HEK293 (cell line): ENCODE measurements around the gene ACAP1.

Experiments used
- CTCF ChIA-PET: fragments of 350-600 bp; formaldehyde crosslinking; extraction: SDS; loops from one replicate; lab custom pipeline; 2021; ENCODE audit warnings: antibody characterized with exemption; lab: Yijun Ruan, JAX
- POLR2A ChIA-PET: fragments of 300-600 bp; formaldehyde crosslinking; extraction: SDS; loops from one replicate; lab custom pipeline; 2020; ENCODE audit warnings: antibody characterized with exemption, inconsistent platforms; lab: Yijun Ruan, JAX
- H3K27ac ChIP-seq: fragments of 200-500 bp; sonication (Bioruptor generic); 2 replicates; pipeline ENCODE4 v1.5.1; 2014; ENCODE audit warnings: low read depth, low read length, control low read depth, inconsistent platforms; ENCODE audit errors: extremely low read depth
- H3K36me3 ChIP-seq, 2 experiments: fragments of 200-500 bp in 1 of 2; sonication (Bioruptor generic) in 1 of 2; 1 replicate in 1 of 2; 2 replicates in 1 of 2; pipeline ENCODE4 v1.5.1; 2014 to 2017; ENCODE audit warnings: inconsistent platforms in 2 of 2, low read length in 2 of 2; ENCODE audit not compliant: control insufficient read depth in 2 of 2, insufficient read depth in 1 of 2
- H3K4me1 ChIP-seq: fragments of 200-500 bp; sonication (Bioruptor generic); 2 replicates; pipeline ENCODE4 v1.5.1; 2014; ENCODE audit warnings: mild to moderate bottlenecking, low read length, inconsistent platforms; ENCODE audit not compliant: control insufficient read depth, insufficient read depth
- H3K4me3 ChIP-seq: 2 replicates; pipeline ENCODE4 v1.5.1; 2011; ENCODE audit warnings: low read depth, mild to moderate bottlenecking, control low read depth, low read length, moderate library complexity
- H3K9me3 ChIP-seq: fragments of 200-500 bp; sonication (Bioruptor generic); 2 replicates; pipeline ENCODE4 v1.5.1; 2014; ENCODE audit warnings: low read depth, low read length, inconsistent platforms; ENCODE audit not compliant: control insufficient read depth, insufficient read depth
- EGR2 ChIP-seq: fragments of 450-650 bp; formaldehyde crosslinking; IDR thresholded peaks from 2 replicates; pipeline ENCODE4 v1.5.1; 2016; ENCODE audit warnings: low read depth, missing biosample characterization, missing genetic modification characterization
- GLIS2 ChIP-seq: fragments of 450-650 bp; formaldehyde crosslinking; IDR thresholded peaks from 2 replicates; pipeline ENCODE4 v1.5.1; 2016; ENCODE audit warnings: missing biosample characterization, missing genetic modification characterization
- HOXA7 ChIP-seq: sonication (generic); formaldehyde crosslinking; IDR thresholded peaks from 2 replicates; pipeline ENCODE4 v1.8.1; 2022; ENCODE audit warnings: missing genetic modification reagents, borderline replicate concordance
- KLF16 ChIP-seq: fragments of 450-650 bp; formaldehyde crosslinking; IDR thresholded peaks from 2 replicates; pipeline ENCODE4 v1.5.1; 2017; ENCODE audit warnings: missing biosample characterization, missing genetic modification characterization
- KLF17 ChIP-seq: fragments of 450-650 bp; formaldehyde crosslinking; IDR thresholded peaks from 2 replicates; pipeline ENCODE4 v1.5.1; 2016; ENCODE audit warnings: missing biosample characterization, missing genetic modification characterization
- KLF8 ChIP-seq: fragments of 450-650 bp; formaldehyde crosslinking; IDR thresholded peaks from 2 replicates; pipeline ENCODE4 v1.5.1; 2016; ENCODE audit warnings: missing biosample characterization, missing genetic modification characterization
- KLF9 ChIP-seq: fragments of 450-650 bp; formaldehyde crosslinking; IDR thresholded peaks from 2 replicates; pipeline ENCODE4 v1.5.1; 2016; ENCODE audit warnings: missing biosample characterization, missing genetic modification characterization, low read depth
- PATZ1 ChIP-seq: fragments of 450-650 bp; formaldehyde crosslinking; IDR thresholded peaks from 2 replicates; pipeline ENCODE4 v1.5.1; 2016; ENCODE audit warnings: missing biosample characterization, missing genetic modification characterization
- PBX3 ChIP-seq: sonication (generic); formaldehyde crosslinking; IDR thresholded peaks from 2 replicates; pipeline ENCODE4 v1.8.1; 2022; ENCODE audit warnings: mild to moderate bottlenecking, moderate library complexity, missing genetic modification reagents
- PRDM1 ChIP-seq: fragments of 450-650 bp; formaldehyde crosslinking; IDR thresholded peaks from 2 replicates; pipeline ENCODE4; 2016; ENCODE audit warnings: missing biosample characterization, missing genetic modification characterization
- RBAK ChIP-seq: fragments of 450-650 bp; formaldehyde crosslinking; IDR thresholded peaks from 2 replicates; pipeline ENCODE4 v1.5.1; 2016; ENCODE audit warnings: missing biosample characterization, missing genetic modification characterization
- SCRT2 ChIP-seq: fragments of 450-650 bp; formaldehyde crosslinking; IDR thresholded peaks from 2 replicates; pipeline ENCODE4 v1.5.1; 2016; ENCODE audit warnings: missing biosample characterization, missing genetic modification characterization
- SP3 ChIP-seq: fragments of 450-650 bp; formaldehyde crosslinking; IDR thresholded peaks from 2 replicates; pipeline ENCODE4 v1.5.1; 2016; ENCODE audit warnings: missing biosample characterization, missing genetic modification characterization
- TCF7L2 ChIP-seq: IDR thresholded peaks from 2 replicates; pipeline ENCODE4 v1.6.1; 2011; ENCODE audit warnings: low read depth, mild to moderate bottlenecking, inconsistent platforms, low read length, moderate library complexity, borderline replicate concordance
- ZBTB20 ChIP-seq: fragments of 450-650 bp; formaldehyde crosslinking; IDR thresholded peaks from 2 replicates; pipeline ENCODE4 v1.5.1; 2016; ENCODE audit warnings: missing biosample characterization, missing genetic modification characterization
- ZBTB21 ChIP-seq: fragments of 450-650 bp; formaldehyde crosslinking; IDR thresholded peaks from 2 replicates; pipeline ENCODE4 v1.5.1; 2017; ENCODE audit warnings: missing biosample characterization, missing genetic modification characterization
- ZFHX2 ChIP-seq: fragments of 450-650 bp; formaldehyde crosslinking; conservative IDR thresholded peaks from 2 replicates; pipeline ENCODE4 v1.5.1; 2016; ENCODE audit warnings: missing biosample characterization, missing genetic modification characterization
- ZNF335 ChIP-seq: fragments of 450-650 bp; formaldehyde crosslinking; conservative IDR thresholded peaks from 2 replicates; pipeline ENCODE4 v1.5.1; 2016; ENCODE audit warnings: missing biosample characterization, missing genetic modification characterization
- ZNF701 ChIP-seq: fragments of 450-650 bp; formaldehyde crosslinking; IDR thresholded peaks from 2 replicates; pipeline ENCODE4 v1.5.1; 2016; ENCODE audit warnings: missing biosample characterization, missing genetic modification characterization
- TF ChIP-seq, protein P1 (sequence below): fragments of 450-650 bp; formaldehyde crosslinking; optimal IDR thresholded peaks from 2 replicates; pipeline ENCODE3; 2016; ENCODE audit warnings: missing biosample characterization, mild to moderate bottlenecking, missing genetic modification characterization

Gene ACAP1

DNA sequence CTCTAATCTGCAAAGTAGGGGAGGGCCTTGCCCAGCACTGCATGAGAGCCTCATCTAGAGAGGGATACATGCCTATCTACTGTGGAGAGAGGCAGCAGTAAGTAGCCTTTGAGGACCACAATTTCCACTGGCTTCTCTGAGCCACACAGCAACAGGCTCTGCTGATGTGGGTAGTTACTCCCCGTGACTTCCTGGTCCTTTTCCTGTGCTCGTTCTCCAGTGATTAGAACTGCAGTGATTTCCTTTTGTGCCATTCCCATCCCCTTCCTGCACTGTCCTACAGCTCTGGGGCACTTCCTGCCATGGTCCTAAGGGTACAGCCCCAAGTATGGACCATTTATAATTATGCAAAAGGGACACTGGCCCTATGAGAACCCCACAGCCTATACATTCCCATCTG is 55.0 kb downstream of the ACAP1 start:
- Histone ChIP-seq H3K4me3 (no peak overlapping the region), H3K27ac (no peak overlapping the region)
- 0 out of 2 replicates have a peak, but pooled peaks have one; percentile 19 for TF ChIP-seq SCRT2 (tag by site-specific recombination)
- no peak for TF ChIP-seq KLF16
- no peak for TF ChIP-seq KLF9
- no peak for TF ChIP-seq ZNF701 (tag by site-specific recombination)
- no peak for TF ChIP-seq PBX3 (CRISPR knock-in tag)
- TF ChIP-seq ZBTB21: no peak
- TF ChIP-seq HOXA7: no peak
- TF ChIP-seq, all 188 proteins: peak for 1
- no peaks in the 10 kb centered on the region for H3K9me3 ChIP-seq
- H3K4me1 ChIP-seq: peaks cover 3% of the 10 kb centered on the region
- ChIA-PET CTCF (interaction anchor here (1.2 kb wide), 1 partner anchor 37 kb away, joined by 3 read pairs; no protein-coding TSS in a partner anchor), POLR2A (interaction anchor here (1.6 kb wide), 1 partner anchor 13 kb away, joined by 8 read pairs; the partner anchor contains the start of gene TMEM256)
- H3K36me3 ChIP-seq: peaks cover 0 to 36% of the 10 kb centered on the region in 2 experiments; a peak in 2 of 3 replicates

DNA sequence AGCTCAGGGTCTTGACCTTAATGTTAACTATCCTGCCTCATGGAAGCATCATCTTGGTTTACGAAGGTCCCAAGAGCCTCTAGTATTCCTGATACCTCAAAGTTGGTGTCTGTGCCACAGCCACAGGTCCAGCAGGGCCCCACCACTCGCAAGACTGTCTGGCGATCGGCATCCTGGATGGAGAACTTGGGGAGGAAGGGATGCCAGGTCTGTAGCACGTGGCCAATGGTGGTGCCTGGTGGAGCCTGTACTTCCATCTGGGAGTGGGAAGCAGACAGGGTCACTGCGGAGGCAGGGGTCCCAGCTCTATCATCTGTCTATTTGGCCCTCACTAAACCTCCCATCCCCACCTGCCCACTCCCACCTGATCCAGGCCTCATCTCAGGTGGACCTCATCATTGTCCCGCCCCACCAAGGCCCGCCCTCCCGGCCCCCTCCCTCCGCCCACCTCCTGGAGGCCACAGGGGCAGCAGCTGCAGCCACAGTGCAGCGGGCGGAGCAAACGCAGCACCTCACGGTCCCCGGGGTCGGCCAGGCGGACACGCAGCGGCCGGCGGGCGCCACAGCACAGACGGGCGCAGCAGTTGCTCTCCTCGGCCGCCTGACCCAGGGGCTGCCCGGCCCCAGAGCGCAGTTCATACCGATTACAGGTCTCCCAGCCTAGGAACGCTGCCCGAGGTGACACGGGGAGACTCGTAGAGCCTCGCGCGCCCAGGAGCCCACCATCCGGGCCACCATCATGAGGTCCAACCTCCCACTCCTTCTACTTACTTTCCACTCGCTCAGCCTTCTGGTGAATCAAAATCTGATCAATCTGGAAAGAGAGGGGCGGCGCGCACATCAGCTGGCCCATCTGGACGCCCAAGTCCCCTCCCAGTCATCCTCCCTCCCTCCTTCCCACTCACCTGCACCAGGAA is 56.6 kb downstream of the ACAP1 start:
- Histone ChIP-seq H3K4me1 (peaks cover 3% of the 10 kb centered on the region), H3K27ac (no peak overlapping the region), H3K9me3 (no peaks in the 10 kb centered on the region), H3K36me3 (peaks cover 0 to 36% of the 10 kb centered on the region in 2 experiments; a peak in 2 of 3 replicates), H3K4me3 (no peak overlapping the region)
- CTCF ChIA-PET: interaction anchor here (0.7 to 2.0 kb wide), 6 partner anchors 11 to 1951 kb away, joined by 3 to 5 read pairs (median 3); partner anchors contain the start of gene TMEM256
- TF ChIP-seq, protein P1, sequence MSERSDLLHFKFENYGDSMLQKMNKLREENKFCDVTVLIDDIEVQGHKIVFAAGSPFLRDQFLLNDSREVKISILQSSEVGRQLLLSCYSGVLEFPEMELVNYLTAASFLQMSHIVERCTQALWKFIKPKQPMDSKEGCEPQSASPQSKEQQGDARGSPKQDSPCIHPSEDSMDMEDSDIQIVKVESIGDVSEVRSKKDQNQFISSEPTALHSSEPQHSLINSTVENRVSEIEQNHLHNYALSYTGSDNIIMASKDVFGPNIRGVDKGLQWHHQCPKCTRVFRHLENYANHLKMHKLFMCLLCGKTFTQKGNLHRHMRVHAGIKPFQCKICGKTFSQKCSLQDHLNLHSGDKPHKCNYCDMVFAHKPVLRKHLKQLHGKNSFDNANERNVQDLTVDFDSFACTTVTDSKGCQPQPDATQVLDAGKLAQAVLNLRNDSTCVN (tag by site-specific recombination): no peak
- TF ChIP-seq ZFHX2 (tag by site-specific recombination): 0 out of 2 replicates have a peak, but pooled peaks have one; percentile 7
- POLR2A ChIA-PET: interaction anchor here (0.5 to 3.4 kb wide), 6 partner anchors 7 to 437 kb away, joined by 3 to 67 read pairs (median 5); partner anchors contain the start of gene TMEM256

DNA sequence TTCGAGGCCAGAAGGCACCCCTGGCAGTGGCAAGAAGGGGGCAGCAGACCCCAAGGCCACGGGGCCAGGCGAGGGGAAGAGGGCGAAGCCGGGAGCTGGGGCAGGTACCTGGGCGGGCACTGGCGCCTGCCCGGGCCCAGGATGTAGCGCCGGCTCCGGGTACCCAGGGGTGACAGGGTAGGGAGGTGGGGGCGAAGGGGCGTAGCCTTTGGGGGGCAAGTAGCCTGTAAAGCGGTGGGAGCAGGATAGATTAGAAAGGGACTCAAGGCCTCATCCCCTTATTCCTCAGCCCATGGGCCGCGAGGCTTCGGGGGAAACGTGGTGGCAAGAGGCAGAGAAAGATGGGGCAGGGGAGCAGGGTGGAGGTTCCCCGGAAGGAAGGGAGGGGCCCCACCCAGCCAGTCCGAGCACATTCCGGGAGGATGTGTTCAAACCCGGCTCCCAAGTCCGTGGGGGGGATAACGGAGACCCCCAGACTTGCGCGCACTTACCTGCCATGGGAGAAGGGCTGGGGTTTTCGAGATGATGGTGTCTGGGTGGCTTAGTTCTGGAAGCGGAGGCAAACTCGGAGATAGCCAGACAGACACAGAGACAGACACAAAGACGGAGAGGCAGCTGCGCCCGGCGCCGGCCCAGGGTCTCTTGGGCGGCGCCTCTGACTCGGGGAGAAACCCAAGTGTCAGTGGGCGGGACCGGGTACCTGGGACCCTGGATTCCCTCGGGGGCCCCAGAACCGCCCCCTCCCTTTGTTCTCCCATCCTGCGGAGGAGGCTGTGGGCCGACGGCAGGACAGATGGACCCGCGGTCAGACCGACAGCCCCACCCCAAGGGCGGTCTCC is 57.5 kb downstream of the ACAP1 start:
- Histone ChIP-seq H3K4me1 (peaks cover 3% of the 10 kb centered on the region), H3K9me3 (no peaks in the 10 kb centered on the region), H3K27ac (peak overlapping the region; percentile 63; the same call in 1 of the 2 replicates), H3K4me3 (peak overlapping the region; percentile 69), H3K36me3 (peaks cover 0 to 33% of the 10 kb centered on the region in 2 experiments; a peak in 1 of 3 replicates)
- POLR2A ChIA-PET: interaction anchor here (0.6 to 3.4 kb wide), 16 partner anchors 8 to 262 kb away, joined by 3 to 67 read pairs (median 4); partner anchors contain the start of genes NEURL4, TMEM102, TMEM256 and TMEM95
- CTCF ChIA-PET: interaction anchor here (0.5 to 2.0 kb wide), 4 partner anchors 10 to 1952 kb away, joined by 3 to 4 read pairs (median 4); partner anchors contain the start of gene TMEM256
- no peak for TF ChIP-seq TCF7L2
- peak; percentile 99 for TF ChIP-seq ZBTB20 (tag by site-specific recombination)
- TF ChIP-seq PATZ1: peak; percentile 89
- TF ChIP-seq KLF8 (tag by site-specific recombination): peak; percentile 26; the same call in 1 of the 2 replicates
- no peak for TF ChIP-seq PRDM1 (tag by site-specific recombination)
- TF ChIP-seq ZFHX2 (tag by site-specific recombination): peak; percentile 81
- TF ChIP-seq GLIS2 (tag by site-specific recombination): 0 out of 2 replicates have a peak, but pooled peaks have one; percentile 41
- TF ChIP-seq RBAK (tag by site-specific recombination): no peak
- TF ChIP-seq ZNF335 (tag by site-specific recombination): peak; percentile 63
- TF ChIP-seq SP3 (tag by site-specific recombination): peak; percentile 85
- TF ChIP-seq EGR2 (tag by site-specific recombination): peak; percentile 52
- no peak for TF ChIP-seq KLF17 (tag by site-specific recombination)
